ENCODE data around the gene CYP1B1. TPM values are rescaled to one million over a fixed set of nuclear protein-coding genes. Genes with fewer than 3 reads are reported as not detected.

Gene CYP1B1
- polyA plus RNA-seq, 1 donor (not counting 4 experiments of a cell fraction or from before 2014, with no cell fraction given) = 1.6 TPM

DNA sequence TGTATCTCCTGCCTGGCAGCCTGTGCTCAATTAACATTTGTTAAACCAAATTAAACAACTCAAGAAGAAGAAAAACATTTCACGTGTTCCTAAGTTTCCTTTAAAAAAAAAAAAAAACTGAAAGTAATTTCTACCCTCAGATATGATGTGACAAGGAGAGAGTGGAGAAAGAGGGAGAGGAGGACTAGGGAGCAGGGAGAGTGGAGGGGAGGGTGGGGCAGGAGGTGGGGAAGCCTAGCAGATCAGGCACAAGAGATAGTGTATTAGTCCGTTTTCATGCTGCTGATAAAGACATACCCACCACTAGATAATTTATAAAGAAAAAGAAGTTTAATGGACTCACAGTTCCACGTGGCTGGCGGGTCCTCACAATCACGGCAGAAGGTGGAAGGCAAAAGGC, 46.4 kb downstream of the CYP1B1 start:
- Histone ChIP-seq H3K36me3 (ENCODE audit: control insufficient read depth in 2 of 2, extremely low read depth in 1 of 2, insufficient read depth in 2 of 2, low read length in 2 of 2) (no peaks in the 10 kb centered on the region), H3K9me1 (ENCODE audit: control insufficient read depth, extremely low read depth, insufficient read depth, low read length) (no peaks in the 10 kb centered on the region), H2AFZ (ENCODE audit: control insufficient read depth, low read length) (no peak overlapping the region), H3K9ac (ENCODE audit: control insufficient read depth, extremely low read depth, insufficient read depth, low read length) (no peak overlapping the region), H3K4me1 (ENCODE audit: control insufficient read depth, extremely low read depth, insufficient read depth, low read length) (peaks cover 6% of the 10 kb centered on the region), H3K79me2 (ENCODE audit: control insufficient read depth, insufficient read depth, low read length) (no peaks in the 10 kb centered on the region), H4K20me1 (ENCODE audit: control insufficient read depth, extremely low read depth, insufficient read depth, low read length) (no peaks in the 10 kb centered on the region), H3K4me2 (ENCODE audit: control insufficient read depth, extremely low read depth, insufficient read depth, low read depth, low read length) (no peak overlapping the region), H3K27ac (ENCODE audit: control insufficient read depth, insufficient read depth, low read length) (no peak overlapping the region), H3K9me3 (ENCODE audit: control insufficient read depth, low read depth, low read length) (no peaks in the 10 kb centered on the region), H3K4me3 (ENCODE audit: control insufficient read depth in 2 of 3, extremely low read depth in 1 of 3, insufficient read depth in 2 of 3, low read depth in 1 of 3, low read length in 3 of 3) (no peak overlapping the region), H3K27me3 (ENCODE audit: control insufficient read depth, extremely low read depth, insufficient read depth, low read length) (no peaks in the 10 kb centered on the region)
- TF ChIP-seq, protein P1, sequence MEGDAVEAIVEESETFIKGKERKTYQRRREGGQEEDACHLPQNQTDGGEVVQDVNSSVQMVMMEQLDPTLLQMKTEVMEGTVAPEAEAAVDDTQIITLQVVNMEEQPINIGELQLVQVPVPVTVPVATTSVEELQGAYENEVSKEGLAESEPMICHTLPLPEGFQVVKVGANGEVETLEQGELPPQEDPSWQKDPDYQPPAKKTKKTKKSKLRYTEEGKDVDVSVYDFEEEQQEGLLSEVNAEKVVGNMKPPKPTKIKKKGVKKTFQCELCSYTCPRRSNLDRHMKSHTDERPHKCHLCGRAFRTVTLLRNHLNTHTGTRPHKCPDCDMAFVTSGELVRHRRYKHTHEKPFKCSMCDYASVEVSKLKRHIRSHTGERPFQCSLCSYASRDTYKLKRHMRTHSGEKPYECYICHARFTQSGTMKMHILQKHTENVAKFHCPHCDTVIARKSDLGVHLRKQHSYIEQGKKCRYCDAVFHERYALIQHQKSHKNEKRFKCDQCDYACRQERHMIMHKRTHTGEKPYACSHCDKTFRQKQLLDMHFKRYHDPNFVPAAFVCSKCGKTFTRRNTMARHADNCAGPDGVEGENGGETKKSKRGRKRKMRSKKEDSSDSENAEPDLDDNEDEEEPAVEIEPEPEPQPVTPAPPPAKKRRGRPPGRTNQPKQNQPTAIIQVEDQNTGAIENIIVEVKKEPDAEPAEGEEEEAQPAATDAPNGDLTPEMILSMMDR (optimal IDR thresholded peaks at IDR 0.05 in 1 of 3, IDR thresholded peaks at IDR 0.05 in 1 of 3, conservative IDR thresholded peaks at IDR 0.05 in 1 of 3; ENCODE audit: extremely low read depth in 1 of 3, insufficient read depth in 2 of 3, low read length in 3 of 3) = no peak
- no peak for TF ChIP-seq EZH2 (IDR thresholded peaks at IDR 0.05; ENCODE audit: low read length)
- DNase-seq (ENCODE audit: low read depth, low spot score) = no peak
- FAIRE-seq = no peak
- dilution Hi-C loops (cut with MboI; ENCODE audit: extremely low pct_ligation_motif_present, low sequenced_read_pairs) = no loop called here

DNA sequence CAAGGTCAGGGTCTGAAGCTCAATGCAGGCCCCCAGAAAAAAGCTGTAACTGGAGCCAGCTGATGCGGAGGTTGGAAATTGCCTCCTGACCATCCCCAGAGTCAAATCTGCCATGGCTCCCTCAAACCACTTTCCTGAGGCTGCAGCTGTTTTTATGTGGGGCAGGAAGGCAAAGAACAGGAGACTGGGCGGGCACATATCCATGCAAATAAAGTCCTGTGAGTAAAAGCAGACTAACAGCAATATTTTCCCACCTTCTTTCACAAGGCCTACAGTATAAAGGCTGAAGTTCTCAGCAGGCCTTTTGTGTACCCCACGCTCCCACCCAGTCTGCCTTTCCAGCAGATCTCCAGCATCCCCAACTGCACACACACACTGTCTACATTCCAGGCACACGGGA, 47.1 kb downstream of the CYP1B1 start:
- DNase-seq (ENCODE audit: low read depth, low spot score) (no peak), FAIRE-seq (no peak)
- no peak overlapping the region for H3K27ac ChIP-seq (ENCODE audit: control insufficient read depth, insufficient read depth, low read length)
- H3K4me3 ChIP-seq (ENCODE audit: control insufficient read depth in 2 of 3, extremely low read depth in 1 of 3, insufficient read depth in 2 of 3, low read depth in 1 of 3, low read length in 3 of 3) = no peak overlapping the region
- H3K27me3 ChIP-seq (ENCODE audit: control insufficient read depth, extremely low read depth, insufficient read depth, low read length) = no peaks in the 10 kb centered on the region
- no peaks in the 10 kb centered on the region for H3K9me1 ChIP-seq (ENCODE audit: control insufficient read depth, extremely low read depth, insufficient read depth, low read length)
- TF ChIP-seq EZH2 (IDR thresholded peaks at IDR 0.05; ENCODE audit: low read length) = no peak
- TF ChIP-seq, protein P1 (optimal IDR thresholded peaks at IDR 0.05 in 1 of 3, IDR thresholded peaks at IDR 0.05 in 1 of 3, conservative IDR thresholded peaks at IDR 0.05 in 1 of 3; ENCODE audit: extremely low read depth in 1 of 3, insufficient read depth in 2 of 3, low read length in 3 of 3) = no peak
- no peak overlapping the region for H2AFZ ChIP-seq (ENCODE audit: control insufficient read depth, low read length)
- peaks cover 6% of the 10 kb centered on the region for H3K4me1 ChIP-seq (ENCODE audit: control insufficient read depth, extremely low read depth, insufficient read depth, low read length)
- H3K4me2 ChIP-seq (ENCODE audit: control insufficient read depth, extremely low read depth, insufficient read depth, low read depth, low read length) = no peak overlapping the region
- H3K9ac ChIP-seq (ENCODE audit: control insufficient read depth, extremely low read depth, insufficient read depth, low read length) = no peak overlapping the region
- H3K79me2 ChIP-seq (ENCODE audit: control insufficient read depth, insufficient read depth, low read length) = no peaks in the 10 kb centered on the region
- H3K9me3 ChIP-seq (ENCODE audit: control insufficient read depth, low read depth, low read length) = no peaks in the 10 kb centered on the region
- H4K20me1 ChIP-seq (ENCODE audit: control insufficient read depth, extremely low read depth, insufficient read depth, low read length) = no peaks in the 10 kb centered on the region
- dilution Hi-C loops (cut with MboI; ENCODE audit: extremely low pct_ligation_motif_present, low sequenced_read_pairs) = no loop called here
- no peaks in the 10 kb centered on the region for H3K36me3 ChIP-seq (ENCODE audit: control insufficient read depth in 2 of 2, extremely low read depth in 1 of 2, insufficient read depth in 2 of 2, low read length in 2 of 2)
